SU-DHL-6 (cell line): ENCODE results near the gene MRPL55.

Experiments used
- H2AFZ ChIP-seq: fragments of 200-600 bp; sonication (generic); 2 replicates; pipeline ENCODE4 v1.6.1; 2014; ENCODE audit warnings: low read depth, mild to moderate bottlenecking, moderate library complexity, mixed read lengths, antibody characterized with exemption, low read length; ENCODE audit not compliant: severe bottlenecking
- H3F3A ChIP-seq: fragments of 200-600 bp; shearing (Covaris generic); 2 replicates; pipeline ENCODE4 v1.6.0; 2016; ENCODE audit warnings: antibody characterized with exemption, mild to moderate bottlenecking; ENCODE audit not compliant: insufficient read depth
- H3K27ac ChIP-seq: fragments of 200-600 bp; sonication (generic); 2 replicates; pipeline ENCODE4 v1.5.1; 2016; ENCODE audit warnings: low read depth, mild to moderate bottlenecking, low read length, moderate library complexity, mixed read lengths
- H3K27me3 ChIP-seq: fragments of 200-600 bp; sonication (generic), shearing (Covaris generic); 2 replicates; pipeline ENCODE4 v1.6.0; 2014; ENCODE audit warnings: mild to moderate bottlenecking, low read length
- H3K36me3 ChIP-seq: fragments of 200-600 bp; sonication (generic); 2 replicates; pipeline ENCODE4 v1.6.1; 2014; ENCODE audit warnings: mild to moderate bottlenecking, low read length, mixed read lengths
- H3K4me2 ChIP-seq: fragments of 300-600, 200-600 bp; shearing (Covaris generic), sonication (generic); 2 replicates; pipeline ENCODE4 v1.6.0; 2014; ENCODE audit warnings: low read length, low read depth, mild to moderate bottlenecking; ENCODE audit not compliant: poor library complexity, severe bottlenecking
- H3K4me3 ChIP-seq: fragments of 200-600 bp; sonication (generic); 2 replicates; pipeline ENCODE4 v1.5.1; 2014; ENCODE audit warnings: antibody characterized with exemption, low read length, mild to moderate bottlenecking, mixed read lengths; ENCODE audit not compliant: insufficient read depth, poor library complexity, severe bottlenecking
- H3K79me2 ChIP-seq: fragments of 200-600 bp; sonication (generic); 2 replicates; pipeline ENCODE4 v1.6.1; 2014; ENCODE audit warnings: mild to moderate bottlenecking, low read length, moderate library complexity; ENCODE audit not compliant: insufficient read depth
- H3K9ac ChIP-seq: fragments of 200-600 bp; sonication (generic); 2 replicates; pipeline ENCODE4 v1.7.0; 2014; ENCODE audit warnings: mild to moderate bottlenecking, low read length
- H3K9me2 ChIP-seq: fragments of 200-600 bp; sonication (generic); replicated peaks from 2 replicates; pipeline ENCODE4 v1.6.1; 2014; ENCODE audit warnings: low read length; ENCODE audit not compliant: insufficient read depth
- H3K9me3 ChIP-seq: fragments of 200-600 bp; sonication (generic); 2 replicates; pipeline ENCODE4 v1.6.1; 2014; ENCODE audit warnings: low read length, mixed read lengths; ENCODE audit not compliant: insufficient read depth
- H4K20me1 ChIP-seq: fragments of 200-600 bp; sonication (generic); 2 replicates; pipeline ENCODE4 v1.6.1; 2014; ENCODE audit warnings: low read depth, mild to moderate bottlenecking, antibody characterized with exemption, low read length, moderate library complexity, mixed read lengths
- EZH2phosphoT487 ChIP-seq: fragments of 200-600 bp; sonication (generic), shearing (Covaris generic); conservative IDR thresholded peaks from 2 replicates; pipeline ENCODE4 v1.6.1; 2018; ENCODE audit warnings: mild to moderate bottlenecking, antibody characterized with exemption, low read length, moderate library complexity, mixed read lengths
- TF ChIP-seq, protein P1 (sequence below): fragments of 200-600 bp; sonication (generic); IDR thresholded peaks from one replicate; pipeline ENCODE4 v1.5.1; 2017; ENCODE audit warnings: antibody characterized with exemption, mild to moderate bottlenecking, low read length, moderate library complexity; ENCODE audit not compliant: insufficient read depth, poor library complexity, severe bottlenecking

MRPL55 gene

DNA sequence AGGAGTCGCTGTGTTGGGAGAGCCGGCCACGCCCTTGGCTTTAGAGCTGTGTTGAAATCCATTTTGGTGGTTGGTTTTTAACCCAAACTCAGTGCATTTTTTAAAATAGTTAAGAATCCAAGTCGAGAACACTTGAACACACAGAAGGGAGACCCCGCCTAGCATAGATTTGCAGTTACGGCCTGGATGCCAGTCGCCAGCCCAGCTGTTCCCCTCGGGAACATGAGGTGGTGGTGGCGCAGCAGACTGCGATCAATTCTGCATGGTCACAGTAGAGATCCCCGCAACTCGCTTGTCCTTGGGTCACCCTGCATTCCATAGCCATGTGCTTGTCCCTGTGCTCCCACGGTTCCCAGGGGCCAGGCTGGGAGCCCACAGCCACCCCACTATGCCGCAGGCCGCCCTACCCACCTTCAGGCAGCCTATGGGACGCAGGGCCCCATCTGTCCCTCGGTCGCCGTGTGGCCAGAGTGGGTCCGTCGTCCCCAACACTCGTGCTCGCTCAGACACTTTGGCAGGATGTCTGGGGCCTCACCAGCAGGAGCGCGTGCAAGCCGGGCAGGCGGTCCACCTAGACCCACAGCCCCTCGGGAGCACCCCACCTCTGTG is 10.7 kb downstream of the MRPL55 start:
- no peaks in the 10 kb centered on the region for H3K27me3 ChIP-seq
- no peak overlapping the region for H3K9ac ChIP-seq
- H4K20me1 ChIP-seq: peaks cover 16% of the 10 kb centered on the region
- peaks cover 13% of the 10 kb centered on the region for H3K36me3 ChIP-seq
- H3K9me2 ChIP-seq: no peaks in the 10 kb centered on the region
- peaks cover 19% of the 10 kb centered on the region for H3F3A ChIP-seq
- peaks cover 14% of the 10 kb centered on the region; the same call in 1 of the 2 replicates for H3K9me3 ChIP-seq
- no peak for TF ChIP-seq EZH2phosphoT487
- TF ChIP-seq, protein P1, sequence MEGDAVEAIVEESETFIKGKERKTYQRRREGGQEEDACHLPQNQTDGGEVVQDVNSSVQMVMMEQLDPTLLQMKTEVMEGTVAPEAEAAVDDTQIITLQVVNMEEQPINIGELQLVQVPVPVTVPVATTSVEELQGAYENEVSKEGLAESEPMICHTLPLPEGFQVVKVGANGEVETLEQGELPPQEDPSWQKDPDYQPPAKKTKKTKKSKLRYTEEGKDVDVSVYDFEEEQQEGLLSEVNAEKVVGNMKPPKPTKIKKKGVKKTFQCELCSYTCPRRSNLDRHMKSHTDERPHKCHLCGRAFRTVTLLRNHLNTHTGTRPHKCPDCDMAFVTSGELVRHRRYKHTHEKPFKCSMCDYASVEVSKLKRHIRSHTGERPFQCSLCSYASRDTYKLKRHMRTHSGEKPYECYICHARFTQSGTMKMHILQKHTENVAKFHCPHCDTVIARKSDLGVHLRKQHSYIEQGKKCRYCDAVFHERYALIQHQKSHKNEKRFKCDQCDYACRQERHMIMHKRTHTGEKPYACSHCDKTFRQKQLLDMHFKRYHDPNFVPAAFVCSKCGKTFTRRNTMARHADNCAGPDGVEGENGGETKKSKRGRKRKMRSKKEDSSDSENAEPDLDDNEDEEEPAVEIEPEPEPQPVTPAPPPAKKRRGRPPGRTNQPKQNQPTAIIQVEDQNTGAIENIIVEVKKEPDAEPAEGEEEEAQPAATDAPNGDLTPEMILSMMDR: no peak
- H3K4me2 ChIP-seq: no peak overlapping the region
- H3K27ac ChIP-seq: no peak overlapping the region
- H3K79me2 ChIP-seq: peaks cover 41% of the 10 kb centered on the region
- H3K4me3 ChIP-seq: no peak overlapping the region
- no peak overlapping the region for H2AFZ ChIP-seq

DNA sequence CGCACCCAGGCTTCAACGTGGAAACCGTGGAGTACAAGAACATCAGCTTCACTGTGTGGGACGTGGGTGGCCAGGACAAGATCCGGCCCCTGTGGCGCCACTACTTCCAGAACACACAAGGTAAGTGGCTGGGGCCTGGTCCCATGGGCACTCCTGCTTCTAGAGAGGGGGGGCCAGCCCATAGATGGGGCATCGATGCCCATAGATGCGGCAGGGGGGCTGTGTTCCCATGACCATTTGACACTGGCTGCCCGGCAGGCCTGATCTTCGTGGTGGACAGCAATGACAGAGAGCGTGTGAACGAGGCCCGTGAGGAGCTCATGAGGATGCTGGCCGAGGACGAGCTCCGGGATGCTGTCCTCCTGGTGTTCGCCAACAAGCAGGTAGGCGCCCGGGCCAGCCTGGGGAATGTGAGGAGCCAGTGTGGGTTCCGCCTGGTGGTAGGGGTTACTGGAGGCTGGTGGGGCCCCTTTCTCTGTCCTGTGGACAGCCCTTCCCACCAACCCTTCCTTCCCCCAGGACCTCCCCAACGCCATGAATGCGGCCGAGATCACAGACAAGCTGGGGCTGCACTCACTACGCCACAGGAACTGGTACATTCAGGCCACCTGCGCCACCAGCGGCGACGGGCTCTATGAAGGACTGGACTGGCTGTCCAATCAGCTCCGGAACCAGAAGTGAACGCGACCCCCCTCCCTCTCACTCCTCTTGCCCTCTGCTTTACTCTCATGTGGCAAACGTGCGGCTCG is 11.6 kb downstream of the MRPL55 start:
- no peak overlapping the region for H3K27ac ChIP-seq
- TF ChIP-seq, protein P1: no peak
- TF ChIP-seq EZH2phosphoT487: no peak
- H4K20me1 ChIP-seq: peaks cover 20% of the 10 kb centered on the region
- peaks cover 22% of the 10 kb centered on the region for H3K36me3 ChIP-seq
- no peaks in the 10 kb centered on the region for H3K9me2 ChIP-seq
- H3F3A ChIP-seq: peaks cover 19% of the 10 kb centered on the region
- H3K27me3 ChIP-seq: no peaks in the 10 kb centered on the region
- no peak overlapping the region for H3K4me3 ChIP-seq
- no peak overlapping the region for H2AFZ ChIP-seq
- H3K9ac ChIP-seq: no peak overlapping the region
- H3K79me2 ChIP-seq: peaks cover 51% of the 10 kb centered on the region
- peaks cover 20% of the 10 kb centered on the region; the same call in 1 of the 2 replicates for H3K9me3 ChIP-seq
- H3K4me2 ChIP-seq: no peak overlapping the region

DNA sequence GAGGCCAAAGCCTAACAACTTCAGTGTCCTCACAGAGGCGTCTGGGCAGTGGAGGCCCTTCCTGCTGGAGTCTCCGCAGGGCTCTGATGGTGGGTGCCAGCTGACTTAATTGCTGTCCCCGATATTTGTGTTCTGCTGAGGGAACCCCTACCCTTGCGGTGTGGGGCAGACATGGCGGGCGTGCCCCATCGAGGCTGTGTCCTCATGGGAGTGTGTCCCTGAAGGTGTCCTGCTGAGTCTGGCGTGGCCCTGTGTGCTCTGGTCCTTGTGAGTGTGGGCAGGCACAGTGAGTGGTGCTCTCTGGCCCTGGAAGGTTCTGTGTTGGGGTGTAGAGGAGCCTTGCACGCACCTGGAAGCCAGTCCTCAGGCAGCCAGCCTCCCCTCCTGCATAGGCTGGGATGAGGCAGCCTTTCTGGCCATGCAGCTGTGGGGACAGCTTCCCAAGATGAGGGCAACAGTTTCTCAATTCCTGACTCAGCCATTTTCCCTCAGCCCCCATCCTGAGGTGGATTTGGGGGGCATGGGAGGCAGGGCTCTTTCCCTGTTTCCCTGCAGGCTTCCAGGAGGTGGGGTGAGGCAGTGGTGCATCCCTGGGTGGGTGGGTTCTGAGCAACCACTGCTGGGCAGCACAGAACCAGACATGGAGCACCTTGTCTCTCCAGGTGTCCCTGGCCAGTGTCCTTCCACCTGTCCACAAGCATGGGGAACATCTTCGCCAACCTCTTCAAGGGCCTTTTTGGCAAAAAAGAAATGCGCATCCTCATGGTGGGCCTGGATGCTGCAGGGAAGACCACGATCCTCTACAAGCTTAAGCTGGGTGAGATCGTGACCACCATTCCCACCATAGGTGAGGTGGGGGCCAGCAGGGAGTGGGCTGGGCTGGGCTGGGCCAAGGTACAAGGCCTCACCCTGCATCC is 12.4 kb downstream of the MRPL55 start:
- peaks cover 20% of the 10 kb centered on the region for H4K20me1 ChIP-seq
- no peak overlapping the region for H3K27ac ChIP-seq
- H3K36me3 ChIP-seq: peaks cover 31% of the 10 kb centered on the region
- TF ChIP-seq, protein P1: no peak
- H3K9me3 ChIP-seq: peaks cover 20% of the 10 kb centered on the region; the same call in 1 of the 2 replicates
- no peak overlapping the region for H3K4me3 ChIP-seq
- H3F3A ChIP-seq: peaks cover 17% of the 10 kb centered on the region
- H2AFZ ChIP-seq: no peak overlapping the region
- no peaks in the 10 kb centered on the region for H3K9me2 ChIP-seq
- H3K9ac ChIP-seq: no peak overlapping the region
- no peaks in the 10 kb centered on the region for H3K27me3 ChIP-seq
- H3K79me2 ChIP-seq: peaks cover 59% of the 10 kb centered on the region
- H3K4me2 ChIP-seq: no peak overlapping the region
